ENCODE data around the gene SPTBN1. TPM values are rescaled to one million over a fixed set of nuclear protein-coding genes. Genes with fewer than 3 reads are reported as not detected.

SPTBN1 gene
- total and polyA plus RNA-seq, 2 experiments from 2014 or later = 122 to 341 TPM

DNA sequence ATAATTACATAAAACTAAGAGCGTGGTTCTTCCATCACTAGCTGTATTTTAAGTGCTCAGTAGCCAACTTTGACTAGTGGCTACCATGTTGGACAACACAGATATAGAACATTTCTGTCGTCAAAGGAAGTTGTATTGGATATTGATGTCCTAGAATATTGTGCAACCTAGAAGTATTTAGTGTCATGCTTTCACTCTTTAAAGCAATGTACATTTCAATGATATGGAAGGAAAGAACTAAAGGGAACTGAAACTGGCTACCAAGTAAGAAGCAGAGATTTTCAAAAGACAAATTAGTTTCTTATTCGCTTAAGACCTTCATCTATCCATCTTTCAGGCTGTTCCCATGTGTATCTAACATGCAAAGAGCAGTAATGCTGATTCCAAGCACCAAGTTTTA is 182.0 kb downstream of the SPTBN1 start:
- Histone ChIP-seq H3K4me1 (ENCODE audit: insufficient read depth) (peaks cover 41% of the 10 kb centered on the region), H3K27ac (peak overlapping the region; percentile 36), H4K20me1 (ENCODE audit: insufficient read depth, poor library complexity, severe bottlenecking) (peaks cover 16% of the 10 kb centered on the region), H3K27me3 (no peaks in the 10 kb centered on the region), H3K4me3 (no peak overlapping the region), H3K4me2 (no peak overlapping the region), H3K9me3 (ENCODE audit: low read depth) (no peaks in the 10 kb centered on the region), H3K9me2 (replicated peaks; ENCODE audit: insufficient read depth) (no peaks in the 10 kb centered on the region), H3K79me2 (peaks cover 85% of the 10 kb centered on the region), H2AFZ (no peak overlapping the region), H3K36me3 (replicated peaks; ENCODE audit: insufficient read depth, low read depth) (no peaks in the 10 kb centered on the region)
- no peak for DNase-seq (ENCODE audit: low spot score)
- WGBS (ENCODE audit: low lambda C conversion rate, missing lambda C conversion rate) = 88% methylated on average over 3 of the region's 3 CpGs
- no peak for TF ChIP-seq EZH2phosphoT487 (IDR thresholded peaks at IDR 0.05; ENCODE audit: low read depth, severe bottlenecking, unreplicated experiment)
- TF ChIP-seq EZH2 (IDR thresholded peaks at IDR 0.05; ENCODE audit: borderline replicate concordance) = no peak
- TF ChIP-seq CTCF (IDR thresholded peaks at IDR 0.05; ENCODE audit: poor library complexity) = no peak

GRCh38 chr2:54638774-54639187 is 182.7 kb downstream of the SPTBN1 start:
- no peak overlapping the region for H2AFZ ChIP-seq
- no peaks in the 10 kb centered on the region for H3K9me2 ChIP-seq (replicated peaks; ENCODE audit: insufficient read depth)
- H3K9me3 ChIP-seq (ENCODE audit: low read depth) = no peaks in the 10 kb centered on the region
- no peaks in the 10 kb centered on the region for H3K27me3 ChIP-seq
- H3K4me3 ChIP-seq = no peak overlapping the region
- peaks cover 41% of the 10 kb centered on the region for H3K4me1 ChIP-seq (ENCODE audit: insufficient read depth)
- H3K36me3 ChIP-seq (replicated peaks; ENCODE audit: insufficient read depth, low read depth) = no peaks in the 10 kb centered on the region
- 54% methylated on average over 7 of the region's 7 CpGs for WGBS (ENCODE audit: low lambda C conversion rate, missing lambda C conversion rate)
- H3K79me2 ChIP-seq = peaks cover 82% of the 10 kb centered on the region
- peaks cover 16% of the 10 kb centered on the region for H4K20me1 ChIP-seq (ENCODE audit: insufficient read depth, poor library complexity, severe bottlenecking)
- peak overlapping the region; percentile 15 for H3K4me2 ChIP-seq
- H3K27ac ChIP-seq = peak overlapping the region; percentile 78
- TF ChIP-seq CTCF (IDR thresholded peaks at IDR 0.05; ENCODE audit: poor library complexity) = no peak
- DNase-seq (ENCODE audit: low spot score) = no peak

GRCh38 chr2:54639609-54640008 is 183.5 kb downstream of the SPTBN1 start:
- Histone ChIP-seq H3K27me3 (no peaks in the 10 kb centered on the region), H3K4me1 (ENCODE audit: insufficient read depth) (peaks cover 34% of the 10 kb centered on the region), H3K79me2 (peaks cover 85% of the 10 kb centered on the region), H3K9me2 (replicated peaks; ENCODE audit: insufficient read depth) (no peaks in the 10 kb centered on the region), H3K27ac (peak overlapping the region; percentile 78), H2AFZ (no peak overlapping the region), H3K4me2 (peak overlapping the region; percentile 15), H3K4me3 (no peak overlapping the region), H3K9me3 (ENCODE audit: low read depth) (no peaks in the 10 kb centered on the region), H4K20me1 (ENCODE audit: insufficient read depth, poor library complexity, severe bottlenecking) (peaks cover 16% of the 10 kb centered on the region), H3K36me3 (replicated peaks; ENCODE audit: insufficient read depth, low read depth) (peaks cover 6% of the 10 kb centered on the region)
- WGBS (ENCODE audit: low lambda C conversion rate, missing lambda C conversion rate) = 64% methylated on average over 4 of the region's 4 CpGs
- no peak for DNase-seq (ENCODE audit: low spot score)
- no peak for TF ChIP-seq EZH2 (IDR thresholded peaks at IDR 0.05; ENCODE audit: borderline replicate concordance)
- no peak for TF ChIP-seq EZH2phosphoT487 (IDR thresholded peaks at IDR 0.05; ENCODE audit: low read depth, severe bottlenecking, unreplicated experiment)
- no peak for TF ChIP-seq CTCF (IDR thresholded peaks at IDR 0.05; ENCODE audit: poor library complexity)
